ENCODE results near the gene GFOD1.

The GFOD1 gene

DNA sequence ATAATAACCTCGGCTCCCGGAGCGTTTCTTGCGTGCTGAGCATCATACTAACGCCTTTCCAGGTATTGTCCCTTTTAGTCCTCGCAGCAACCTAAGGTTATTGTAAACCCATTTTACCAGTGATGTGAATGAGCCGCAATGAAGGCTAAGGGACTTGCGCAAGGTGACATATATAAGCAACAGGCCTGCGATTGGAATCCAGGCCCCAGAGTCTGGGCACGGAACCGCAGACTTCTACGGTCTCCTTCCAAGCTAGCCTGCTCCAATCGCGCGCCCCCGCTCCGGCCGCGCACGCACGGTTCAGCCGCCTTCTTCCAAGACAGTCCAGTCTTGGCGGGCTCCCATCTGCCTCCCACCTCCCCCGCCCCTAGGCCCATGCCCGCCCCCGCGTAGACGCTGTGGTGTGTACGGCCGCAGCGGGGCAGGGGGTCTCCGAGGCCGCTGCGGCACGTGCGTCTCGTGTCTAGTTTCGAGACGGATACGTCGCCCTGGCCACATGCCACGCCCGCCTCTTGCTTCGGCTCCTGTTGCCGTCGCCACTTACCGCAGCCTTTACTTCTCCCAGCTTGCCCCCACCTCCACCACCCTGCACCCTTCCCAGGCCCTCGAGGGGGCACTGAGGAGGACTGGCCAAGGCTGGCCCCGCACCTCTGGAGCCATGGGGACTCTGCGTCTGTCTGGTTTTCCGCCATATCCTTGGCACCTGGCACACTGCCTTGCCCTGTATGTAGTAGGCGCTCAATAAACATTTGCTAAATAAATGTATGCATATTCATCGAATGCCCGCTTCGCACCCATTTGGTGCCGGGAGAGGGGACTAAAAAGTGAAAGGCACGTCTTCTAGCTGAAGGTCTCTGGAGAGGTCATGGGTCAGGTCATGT lies 855 bp upstream of the GFOD1 start:
- Histone ChIP-seq H3K4me2 (ENCODE audit: low read length) (peak overlapping the region; percentile 99), H3K27ac (ENCODE audit: low read depth, low read length) (no peak overlapping the region), H3K56ac (ENCODE audit: low read length) (peak overlapping the region; percentile 90), H4K5ac (ENCODE audit: low read length) (no peak overlapping the region), H3K79me1 (ENCODE audit: low read length) (peaks cover 8% of the 10 kb centered on the region), H3K18ac (ENCODE audit: low read length) (peak overlapping the region; percentile 9), H3K4ac (ENCODE audit: low read depth, low read length) (no peak overlapping the region), H2BK120ac (ENCODE audit: low read depth, low read length) (no peak overlapping the region), H2AK5ac (ENCODE audit: low read length) (no peak overlapping the region), H2BK15ac (replicated peaks; ENCODE audit: low read depth) (no peak overlapping the region), H4K8ac (ENCODE audit: low read depth, low read length) (no peak overlapping the region), H3K4me3 (ENCODE audit: low read length) (peak overlapping the region; percentile 48), H3K36me3 (ENCODE audit: control insufficient read depth, insufficient read depth, low read length) (no peaks in the 10 kb centered on the region), H2BK5ac (ENCODE audit: low read length) (no peak overlapping the region), H3K79me2 (ENCODE audit: control insufficient read depth, insufficient read depth, low read length) (peaks cover 11% of the 10 kb centered on the region), H3K4me1 (ENCODE audit: control insufficient read depth, low read depth, low read length) (peaks cover 7% of the 10 kb centered on the region), H3K9ac (ENCODE audit: low read length) (peak overlapping the region; percentile 74), H3K27me3 (ENCODE audit: insufficient read depth, low read length, poor library complexity) (peaks cover 2% of the 10 kb centered on the region), H3K23ac (ENCODE audit: low read length) (no peak overlapping the region)
- WGBS (ENCODE audit: extremely low coverage, insufficient coverage, low lambda C conversion rate): no CpG with 5 or more reads among the region's 57 CpGs
- DNase-seq: peak; percentile 67

DNA sequence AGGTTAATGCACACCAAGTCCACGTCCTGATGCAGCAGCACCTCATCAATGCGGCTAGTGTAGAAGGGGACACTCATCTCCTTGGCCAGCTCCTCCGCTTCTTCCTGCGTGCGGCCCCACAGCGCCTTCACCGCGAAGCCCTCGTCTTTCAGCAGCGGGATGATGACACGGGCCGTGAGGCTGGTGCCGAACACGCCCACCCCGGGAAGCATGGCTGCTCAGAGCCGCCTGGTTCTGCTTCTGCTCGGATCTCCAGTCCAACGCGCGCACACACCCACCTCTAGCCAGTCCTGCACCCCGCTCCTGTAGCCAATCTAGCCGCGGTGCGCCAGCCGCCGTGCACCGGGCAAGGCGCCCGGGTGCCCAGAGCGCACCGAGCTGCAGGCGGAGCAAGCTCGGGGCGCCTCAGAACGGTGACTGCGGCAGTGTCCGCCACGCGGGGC lies 700 bp downstream of the GFOD1 start:
- no peak overlapping the region for H3K27ac ChIP-seq (ENCODE audit: low read depth, low read length)
- peaks cover 7% of the 10 kb centered on the region for H3K4me1 ChIP-seq (ENCODE audit: control insufficient read depth, low read depth, low read length)
- H2BK120ac ChIP-seq (ENCODE audit: low read depth, low read length): no peak overlapping the region
- WGBS (ENCODE audit: extremely low coverage, insufficient coverage, low lambda C conversion rate): no CpG with 5 or more reads among the region's 39 CpGs
- H3K79me2 ChIP-seq (ENCODE audit: control insufficient read depth, insufficient read depth, low read length): peaks cover 13% of the 10 kb centered on the region
- peak overlapping the region; percentile 91 for H3K56ac ChIP-seq (ENCODE audit: low read length)
- H3K79me1 ChIP-seq (ENCODE audit: low read length): peaks cover 11% of the 10 kb centered on the region
- H3K4me3 ChIP-seq (ENCODE audit: low read length): peak overlapping the region; percentile 80
- no peak overlapping the region for H3K4ac ChIP-seq (ENCODE audit: low read depth, low read length)
- H3K18ac ChIP-seq (ENCODE audit: low read length): no peak overlapping the region
- no peaks in the 10 kb centered on the region for H3K36me3 ChIP-seq (ENCODE audit: control insufficient read depth, insufficient read depth, low read length)
- no peak overlapping the region for H2AK5ac ChIP-seq (ENCODE audit: low read length)
- peak overlapping the region; percentile 80 for H3K23ac ChIP-seq (ENCODE audit: low read length)
- H3K4me2 ChIP-seq (ENCODE audit: low read length): peak overlapping the region; percentile 99
- DNase-seq: peak; percentile 68
- peaks cover 2% of the 10 kb centered on the region for H3K27me3 ChIP-seq (ENCODE audit: insufficient read depth, low read length, poor library complexity)
- H4K8ac ChIP-seq (ENCODE audit: low read depth, low read length): no peak overlapping the region
- no peak overlapping the region for H2BK5ac ChIP-seq (ENCODE audit: low read length)
- peak overlapping the region; percentile 60 for H3K9ac ChIP-seq (ENCODE audit: low read length)
- no peak overlapping the region for H4K5ac ChIP-seq (ENCODE audit: low read length)
- no peak overlapping the region for H2BK15ac ChIP-seq (replicated peaks; ENCODE audit: low read depth)

DNA sequence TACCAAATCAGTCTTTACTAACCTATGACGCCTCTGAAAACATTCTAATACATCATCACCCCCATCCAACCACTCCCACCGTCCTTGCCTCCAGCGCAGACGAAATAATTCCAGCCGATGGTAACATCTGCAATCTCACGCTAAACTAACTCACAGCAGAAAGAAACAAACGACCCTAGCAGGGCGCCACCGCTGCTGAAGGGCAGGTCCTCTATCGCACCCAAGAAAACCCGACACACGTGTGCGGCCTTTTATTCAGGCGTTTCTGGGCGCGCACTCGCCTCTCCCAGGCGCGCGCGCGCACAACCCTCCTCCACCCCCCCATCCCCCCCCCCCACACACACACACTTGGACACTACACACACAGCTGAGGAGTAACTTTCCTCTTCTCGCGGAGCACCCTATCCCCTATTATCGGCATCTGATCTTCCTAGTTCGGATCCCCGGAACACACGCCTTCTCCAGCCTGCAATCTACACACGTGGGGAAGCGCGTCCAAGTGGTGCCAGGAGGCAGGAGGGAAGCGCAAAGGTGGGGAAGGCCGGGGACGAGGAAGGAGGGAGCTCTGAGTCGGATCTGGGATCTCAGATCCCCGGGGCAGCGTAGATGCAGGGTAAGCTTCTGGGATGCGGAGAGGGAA lies 1.4 kb downstream of the GFOD1 start:
- H2BK15ac ChIP-seq (replicated peaks; ENCODE audit: low read depth): no peak overlapping the region
- peak overlapping the region; percentile 91 for H3K56ac ChIP-seq (ENCODE audit: low read length)
- peaks cover 2% of the 10 kb centered on the region for H3K27me3 ChIP-seq (ENCODE audit: insufficient read depth, low read length, poor library complexity)
- no peak overlapping the region for H2AK5ac ChIP-seq (ENCODE audit: low read length)
- H3K79me2 ChIP-seq (ENCODE audit: control insufficient read depth, insufficient read depth, low read length): peaks cover 13% of the 10 kb centered on the region
- peak overlapping the region; percentile 99 for H3K4me2 ChIP-seq (ENCODE audit: low read length)
- no peak overlapping the region for H2BK5ac ChIP-seq (ENCODE audit: low read length)
- H3K4me1 ChIP-seq (ENCODE audit: control insufficient read depth, low read depth, low read length): peaks cover 13% of the 10 kb centered on the region
- peak; percentile 71 for DNase-seq
- WGBS (ENCODE audit: extremely low coverage, insufficient coverage, low lambda C conversion rate): no CpG with 5 or more reads among the region's 38 CpGs
- no peak overlapping the region for H3K23ac ChIP-seq (ENCODE audit: low read length)
- no peak overlapping the region for H3K18ac ChIP-seq (ENCODE audit: low read length)
- no peak overlapping the region for H3K27ac ChIP-seq (ENCODE audit: low read depth, low read length)
- H4K5ac ChIP-seq (ENCODE audit: low read length): no peak overlapping the region
- peaks cover 11% of the 10 kb centered on the region for H3K79me1 ChIP-seq (ENCODE audit: low read length)
- H3K4ac ChIP-seq (ENCODE audit: low read depth, low read length): no peak overlapping the region
- no peak overlapping the region for H2BK120ac ChIP-seq (ENCODE audit: low read depth, low read length)
- H4K8ac ChIP-seq (ENCODE audit: low read depth, low read length): no peak overlapping the region
- no peaks in the 10 kb centered on the region for H3K36me3 ChIP-seq (ENCODE audit: control insufficient read depth, insufficient read depth, low read length)
- H3K9ac ChIP-seq (ENCODE audit: low read length): peak overlapping the region; percentile 60
- peak overlapping the region; percentile 80 for H3K4me3 ChIP-seq (ENCODE audit: low read length)

DNA sequence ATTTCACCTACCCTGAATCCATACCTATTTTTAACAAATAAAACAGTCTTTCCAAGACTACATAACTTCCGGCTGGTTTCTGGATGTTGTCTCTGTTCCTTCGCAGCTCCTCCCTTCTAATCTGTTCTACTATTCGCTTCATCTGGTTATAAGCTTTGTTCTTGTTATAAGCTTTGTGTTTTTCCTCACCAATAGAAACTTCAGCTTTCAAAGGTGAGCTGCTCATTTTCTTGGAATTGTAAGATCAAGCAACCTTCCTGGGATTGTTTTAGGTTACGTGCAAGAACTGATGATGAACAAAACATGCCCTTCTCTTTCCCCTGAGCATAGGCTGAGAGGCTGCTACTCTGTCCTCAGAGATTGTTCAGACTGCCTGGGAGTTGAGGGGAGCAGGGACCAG lies 2.1 kb downstream of the GFOD1 start:
- Histone ChIP-seq H3K79me2 (ENCODE audit: control insufficient read depth, insufficient read depth, low read length) (peaks cover 13% of the 10 kb centered on the region), H3K4me3 (ENCODE audit: low read length) (peak overlapping the region; percentile 61), H3K27ac (ENCODE audit: low read depth, low read length) (no peak overlapping the region), H3K4me2 (ENCODE audit: low read length) (peak overlapping the region; percentile 85), H3K56ac (ENCODE audit: low read length) (peak overlapping the region; percentile 91), H3K4me1 (ENCODE audit: control insufficient read depth, low read depth, low read length) (peaks cover 16% of the 10 kb centered on the region), H3K27me3 (ENCODE audit: insufficient read depth, low read length, poor library complexity) (peaks cover 2% of the 10 kb centered on the region), H4K8ac (ENCODE audit: low read depth, low read length) (no peak overlapping the region), H2BK15ac (replicated peaks; ENCODE audit: low read depth) (no peak overlapping the region), H3K79me1 (ENCODE audit: low read length) (peaks cover 11% of the 10 kb centered on the region), H3K4ac (ENCODE audit: low read depth, low read length) (no peak overlapping the region), H3K9ac (ENCODE audit: low read length) (peak overlapping the region; percentile 46), H2BK120ac (ENCODE audit: low read depth, low read length) (no peak overlapping the region), H3K18ac (ENCODE audit: low read length) (no peak overlapping the region), H4K5ac (ENCODE audit: low read length) (no peak overlapping the region), H3K23ac (ENCODE audit: low read length) (no peak overlapping the region), H3K36me3 (ENCODE audit: control insufficient read depth, insufficient read depth, low read length) (no peaks in the 10 kb centered on the region), H2AK5ac (ENCODE audit: low read length) (no peak overlapping the region), H2BK5ac (ENCODE audit: low read length) (no peak overlapping the region)
- DNase-seq: no peak
- no CpG with 5 or more reads among the region's 4 CpGs for WGBS (ENCODE audit: extremely low coverage, insufficient coverage, low lambda C conversion rate)

DNA sequence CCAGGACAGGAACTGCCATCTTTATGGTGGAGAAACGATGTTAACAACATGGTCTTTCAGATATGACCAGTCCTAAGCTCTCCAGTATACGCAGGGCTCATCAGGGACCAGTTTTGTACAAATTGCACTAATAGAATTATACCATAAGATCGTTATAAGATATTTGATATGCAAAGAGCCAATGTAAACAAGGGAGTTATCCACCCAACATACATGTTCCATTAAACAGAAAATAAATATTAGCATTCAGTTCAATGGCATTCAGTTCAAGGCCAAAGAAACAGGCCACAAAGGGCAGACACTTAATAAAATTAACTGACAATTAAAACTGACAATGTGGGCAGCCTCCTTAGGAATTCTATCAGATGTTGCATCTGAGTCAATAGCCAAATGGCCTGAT lies 2.6 kb downstream of the GFOD1 start:
- Histone ChIP-seq H3K4me1 (ENCODE audit: control insufficient read depth, low read depth, low read length) (peaks cover 16% of the 10 kb centered on the region), H2AK5ac (ENCODE audit: low read length) (no peak overlapping the region), H3K18ac (ENCODE audit: low read length) (no peak overlapping the region), H2BK5ac (ENCODE audit: low read length) (no peak overlapping the region), H3K56ac (ENCODE audit: low read length) (no peak overlapping the region), H3K4me3 (ENCODE audit: low read length) (no peak overlapping the region), H3K79me1 (ENCODE audit: low read length) (peaks cover 11% of the 10 kb centered on the region), H3K23ac (ENCODE audit: low read length) (no peak overlapping the region), H4K5ac (ENCODE audit: low read length) (no peak overlapping the region), H2BK120ac (ENCODE audit: low read depth, low read length) (no peak overlapping the region), H4K8ac (ENCODE audit: low read depth, low read length) (no peak overlapping the region), H3K9ac (ENCODE audit: low read length) (no peak overlapping the region), H3K4me2 (ENCODE audit: low read length) (no peak overlapping the region), H3K36me3 (ENCODE audit: control insufficient read depth, insufficient read depth, low read length) (no peaks in the 10 kb centered on the region), H3K27ac (ENCODE audit: low read depth, low read length) (no peak overlapping the region), H3K79me2 (ENCODE audit: control insufficient read depth, insufficient read depth, low read length) (peaks cover 13% of the 10 kb centered on the region), H2BK15ac (replicated peaks; ENCODE audit: low read depth) (no peak overlapping the region), H3K27me3 (ENCODE audit: insufficient read depth, low read length, poor library complexity) (peaks cover 2% of the 10 kb centered on the region), H3K4ac (ENCODE audit: low read depth, low read length) (no peak overlapping the region)
- DNase-seq: no peak
- WGBS (ENCODE audit: extremely low coverage, insufficient coverage, low lambda C conversion rate): no CpG with 5 or more reads among the region's 3 CpGs

Measured in mesendoderm (in vitro differentiated cells).